Measurements from ENCODE around the gene GTF3C4. TPM values are rescaled to one million over a fixed set of nuclear protein-coding genes. Genes with fewer than 3 reads are reported as not detected.

GTF3C4 gene
- total and polyA plus RNA-seq, 12 donors = 1.2 to 12.0 (median 9.8) TPM

DNA sequence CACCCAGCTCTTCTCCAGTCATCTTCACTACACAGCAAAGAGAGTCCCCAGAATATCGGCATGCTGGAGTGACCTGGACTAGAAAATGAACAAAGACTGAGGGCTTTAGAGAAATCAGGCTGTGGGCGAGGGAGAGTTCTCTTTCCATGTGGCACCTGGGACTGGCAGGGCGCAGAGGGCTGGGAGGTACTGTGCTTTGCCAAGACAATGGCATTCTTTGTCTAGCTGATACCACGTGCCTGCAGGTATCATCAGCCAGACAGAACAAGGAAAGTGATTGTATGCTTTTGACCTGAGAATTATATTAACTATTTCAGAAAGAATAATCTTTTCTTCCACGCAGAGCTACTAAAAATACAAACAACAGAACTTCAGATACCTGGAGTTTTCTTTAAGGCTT lies 30.9 kb upstream of the GTF3C4 start:
- 86 to 90% methylated on average over 5 of the region's 5 CpGs for WGBS, 2 donors
- peaks cover 0 to 91% (median 22%) of the 10 kb centered on the region in 9 donors for H3K36me3 ChIP-seq

DNA sequence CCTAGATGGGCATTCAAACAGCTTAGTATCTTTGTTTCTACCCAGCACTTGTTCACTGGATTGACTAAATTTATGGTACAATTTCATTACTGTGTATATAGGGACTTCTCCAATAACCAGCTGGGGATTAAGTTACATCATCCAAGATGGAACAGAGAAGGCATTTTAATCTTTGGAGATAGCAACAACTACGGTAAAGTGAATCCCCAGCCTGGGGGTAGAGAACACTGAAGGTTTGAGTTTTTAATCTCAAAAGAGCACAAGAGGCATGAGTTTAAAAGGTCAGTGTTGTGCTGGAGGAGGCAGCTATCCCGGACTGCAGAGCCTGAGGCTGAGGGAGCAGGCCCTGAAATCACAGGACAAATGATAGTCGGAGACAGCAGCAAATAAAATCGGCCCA lies 29.0 kb upstream of the GTF3C4 start:
- peaks cover 0 to 99% (median 34%) of the 10 kb centered on the region in 9 donors for H3K36me3 ChIP-seq
- intact Hi-C loops (cut with DNase I) = no loop called here
- no peaks in the 10 kb centered on the region for H3K4me1 ChIP-seq
- H3K27ac ChIP-seq = no peak overlapping the region
- ATAC-seq (no peak), DNase-seq (no peak)
- no peaks in the 10 kb centered on the region for H3K9me3 ChIP-seq
- TF ChIP-seq, protein P1, sequence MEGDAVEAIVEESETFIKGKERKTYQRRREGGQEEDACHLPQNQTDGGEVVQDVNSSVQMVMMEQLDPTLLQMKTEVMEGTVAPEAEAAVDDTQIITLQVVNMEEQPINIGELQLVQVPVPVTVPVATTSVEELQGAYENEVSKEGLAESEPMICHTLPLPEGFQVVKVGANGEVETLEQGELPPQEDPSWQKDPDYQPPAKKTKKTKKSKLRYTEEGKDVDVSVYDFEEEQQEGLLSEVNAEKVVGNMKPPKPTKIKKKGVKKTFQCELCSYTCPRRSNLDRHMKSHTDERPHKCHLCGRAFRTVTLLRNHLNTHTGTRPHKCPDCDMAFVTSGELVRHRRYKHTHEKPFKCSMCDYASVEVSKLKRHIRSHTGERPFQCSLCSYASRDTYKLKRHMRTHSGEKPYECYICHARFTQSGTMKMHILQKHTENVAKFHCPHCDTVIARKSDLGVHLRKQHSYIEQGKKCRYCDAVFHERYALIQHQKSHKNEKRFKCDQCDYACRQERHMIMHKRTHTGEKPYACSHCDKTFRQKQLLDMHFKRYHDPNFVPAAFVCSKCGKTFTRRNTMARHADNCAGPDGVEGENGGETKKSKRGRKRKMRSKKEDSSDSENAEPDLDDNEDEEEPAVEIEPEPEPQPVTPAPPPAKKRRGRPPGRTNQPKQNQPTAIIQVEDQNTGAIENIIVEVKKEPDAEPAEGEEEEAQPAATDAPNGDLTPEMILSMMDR (IDR thresholded peaks at IDR 0.05) = no peak
- WGBS, 2 donors = 74 to 80% methylated on average over 4 of the region's 4 CpGs
- no peak overlapping the region for H3K4me3 ChIP-seq
- H3K27me3 ChIP-seq = no peaks in the 10 kb centered on the region

More for the DNA sequence above, 30.9 kb upstream of the GTF3C4 start:
- no peaks in the 10 kb centered on the region for H3K4me1 ChIP-seq
- intact Hi-C loops (cut with DNase I) = no loop called here
- TF ChIP-seq, protein P1 (IDR thresholded peaks at IDR 0.05) = no peak
- H3K27ac ChIP-seq = no peak overlapping the region
- no peaks in the 10 kb centered on the region for H3K9me3 ChIP-seq
- H3K27me3 ChIP-seq = no peaks in the 10 kb centered on the region
- DNase-seq (no peak), ATAC-seq (no peak)
- H3K4me3 ChIP-seq = no peak overlapping the region

DNA sequence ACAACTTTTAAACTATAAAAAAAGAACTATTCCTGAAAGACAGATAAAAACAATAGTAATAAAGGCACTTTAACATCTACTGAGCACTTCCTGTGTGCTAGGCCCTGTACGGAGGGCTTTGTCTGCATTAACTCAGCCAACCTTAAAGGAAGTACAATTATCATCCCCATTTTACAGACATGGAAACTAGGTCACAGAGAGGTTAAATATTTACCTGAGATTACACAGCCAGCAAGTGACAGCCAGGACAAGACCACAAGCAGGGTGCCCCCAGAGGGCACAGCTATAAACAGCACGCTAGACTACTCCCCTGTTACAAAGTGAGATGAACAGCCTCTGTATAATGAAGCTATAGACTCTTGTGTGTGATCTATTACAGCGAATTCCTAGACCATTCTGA lies 26.0 kb upstream of the GTF3C4 start:
- peaks cover 0 to 100% (median 50%) of the 10 kb centered on the region in 9 donors for H3K36me3 ChIP-seq
- H3K4me1 ChIP-seq = no peaks in the 10 kb centered on the region
- no peaks in the 10 kb centered on the region for H3K27me3 ChIP-seq
- H3K27ac ChIP-seq = no peak overlapping the region
- DNase-seq (no peak), ATAC-seq (no peak)
- intact Hi-C loops (cut with DNase I) = no loop called here
- WGBS, 2 donors = 90 to 91% methylated on average over 3 of the region's 3 CpGs
- TF ChIP-seq, protein P1 (IDR thresholded peaks at IDR 0.05) = no peak
- H3K4me3 ChIP-seq = no peak overlapping the region
- H3K9me3 ChIP-seq = no peaks in the 10 kb centered on the region

DNA sequence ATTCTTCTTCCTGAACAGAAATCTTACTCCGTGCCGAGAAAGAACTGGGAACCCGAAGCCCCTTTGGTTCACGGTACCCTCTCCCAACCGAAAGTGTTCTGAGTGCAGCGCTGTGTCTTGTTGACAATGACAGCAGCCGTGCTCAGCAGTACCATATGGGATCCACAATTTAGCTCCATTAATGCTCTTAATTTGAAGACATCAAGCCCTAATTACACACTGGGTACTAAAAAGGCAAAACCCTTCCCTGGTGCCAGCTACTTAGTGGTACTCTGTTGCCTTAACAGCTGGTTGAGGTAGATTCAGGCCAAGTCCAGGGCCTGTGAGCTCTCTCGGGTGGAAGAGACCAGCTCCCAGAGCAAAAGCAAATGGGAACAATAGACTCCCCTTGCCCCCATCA lies 25.0 kb upstream of the GTF3C4 start:
- no peak overlapping the region for H3K4me3 ChIP-seq
- no peaks in the 10 kb centered on the region for H3K27me3 ChIP-seq
- ATAC-seq = no peak
- DNase-seq = no peak
- 97% methylated on average over 8 of the region's 8 CpGs for WGBS, 2 donors
- TF ChIP-seq, protein P1 (IDR thresholded peaks at IDR 0.05) = no peak
- peaks cover 0 to 100% (median 56%) of the 10 kb centered on the region in 9 donors for H3K36me3 ChIP-seq
- no peak overlapping the region for H3K27ac ChIP-seq
- no peaks in the 10 kb centered on the region for H3K4me1 ChIP-seq
- intact Hi-C loops (cut with DNase I) = no loop called here
- no peaks in the 10 kb centered on the region for H3K9me3 ChIP-seq
